ENCODE results near the gene ZNF292. TPM values are rescaled to one million over a fixed set of nuclear protein-coding genes. Genes with fewer than 3 reads are reported as not detected.
"Not testable (repeated sequence)": the region's sequence is repeated elsewhere in the genome, so short reads cannot be mapped to it uniquely, and the experiment has no call there.

The ZNF292 gene
- total RNA-seq, 1 donor from 2014 or later = 28.2 TPM

DNA sequence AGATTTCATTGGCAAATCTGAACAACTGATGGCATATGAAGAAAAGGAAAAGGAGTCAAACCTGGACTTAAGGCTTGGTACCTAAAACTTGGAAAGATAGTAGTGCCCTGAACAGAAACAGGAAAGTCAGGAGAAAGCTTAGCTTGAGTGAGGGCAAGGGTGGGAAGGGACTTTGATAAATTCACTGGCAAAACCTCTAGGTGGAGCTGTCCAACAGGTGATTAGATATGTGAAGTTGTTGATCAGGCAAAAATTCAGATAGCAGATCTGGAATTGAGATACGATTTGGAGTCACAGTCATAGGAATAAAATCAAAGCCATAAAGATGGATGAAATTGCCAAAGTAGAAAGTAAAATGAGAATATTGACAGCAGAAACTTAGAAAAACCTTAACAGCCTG lies 16.1 kb upstream of the ZNF292 start:
- intact Hi-C loops (cut with micrococcal nuclease) = loop anchor here (5.0 kb wide), 1 partner anchor 103 kb away; no protein-coding TSS in a partner anchor
- H3K9me3 ChIP-seq (replicated peaks) = no peaks in the 10 kb centered on the region
- no peaks in the 10 kb centered on the region for H3K4me1 ChIP-seq
- peaks cover 13% of the 10 kb centered on the region for H3K27me3 ChIP-seq (ENCODE audit: low read depth)
- TF ChIP-seq, protein P1, sequence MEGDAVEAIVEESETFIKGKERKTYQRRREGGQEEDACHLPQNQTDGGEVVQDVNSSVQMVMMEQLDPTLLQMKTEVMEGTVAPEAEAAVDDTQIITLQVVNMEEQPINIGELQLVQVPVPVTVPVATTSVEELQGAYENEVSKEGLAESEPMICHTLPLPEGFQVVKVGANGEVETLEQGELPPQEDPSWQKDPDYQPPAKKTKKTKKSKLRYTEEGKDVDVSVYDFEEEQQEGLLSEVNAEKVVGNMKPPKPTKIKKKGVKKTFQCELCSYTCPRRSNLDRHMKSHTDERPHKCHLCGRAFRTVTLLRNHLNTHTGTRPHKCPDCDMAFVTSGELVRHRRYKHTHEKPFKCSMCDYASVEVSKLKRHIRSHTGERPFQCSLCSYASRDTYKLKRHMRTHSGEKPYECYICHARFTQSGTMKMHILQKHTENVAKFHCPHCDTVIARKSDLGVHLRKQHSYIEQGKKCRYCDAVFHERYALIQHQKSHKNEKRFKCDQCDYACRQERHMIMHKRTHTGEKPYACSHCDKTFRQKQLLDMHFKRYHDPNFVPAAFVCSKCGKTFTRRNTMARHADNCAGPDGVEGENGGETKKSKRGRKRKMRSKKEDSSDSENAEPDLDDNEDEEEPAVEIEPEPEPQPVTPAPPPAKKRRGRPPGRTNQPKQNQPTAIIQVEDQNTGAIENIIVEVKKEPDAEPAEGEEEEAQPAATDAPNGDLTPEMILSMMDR (IDR thresholded peaks at IDR 0.05; ENCODE audit: borderline replicate concordance) = peak; percentile 75
- no peak overlapping the region for H3K27ac ChIP-seq (replicated peaks)
- DNase-seq = no peak
- H3K36me3 ChIP-seq = no peaks in the 10 kb centered on the region
- no peak overlapping the region for H3K4me3 ChIP-seq

DNA sequence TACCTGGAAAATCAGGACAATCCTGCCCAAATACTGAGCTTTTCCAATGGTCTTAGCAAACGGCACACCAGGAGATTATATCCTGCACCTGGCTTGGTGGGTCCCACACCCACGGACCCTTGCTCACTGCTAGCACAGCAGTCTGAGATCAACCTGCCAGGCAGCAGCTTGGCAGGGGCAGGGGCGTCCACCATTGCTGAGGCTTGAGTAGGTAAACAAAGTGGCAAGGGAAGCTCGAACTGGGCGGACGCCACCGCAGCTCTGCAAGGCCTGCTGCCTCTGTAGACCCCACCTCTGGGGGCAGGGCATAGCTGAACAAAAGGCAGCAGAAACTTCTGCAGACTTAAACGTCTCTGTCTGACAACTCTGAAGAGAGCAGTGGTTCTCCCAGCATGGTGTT lies 15.4 kb upstream of the ZNF292 start:
- H3K27ac ChIP-seq (replicated peaks); H3K4me3 ChIP-seq; H3K36me3 ChIP-seq; H3K4me1 ChIP-seq; H3K9me3 ChIP-seq (replicated peaks); DNase-seq: not testable (repeated sequence)
- intact Hi-C loops (cut with micrococcal nuclease) = loop anchor here (5.0 kb wide), 1 partner anchor 102 kb away; no protein-coding TSS in a partner anchor
- H3K27me3 ChIP-seq (ENCODE audit: low read depth) = peaks cover 13% of the 10 kb centered on the region

DNA sequence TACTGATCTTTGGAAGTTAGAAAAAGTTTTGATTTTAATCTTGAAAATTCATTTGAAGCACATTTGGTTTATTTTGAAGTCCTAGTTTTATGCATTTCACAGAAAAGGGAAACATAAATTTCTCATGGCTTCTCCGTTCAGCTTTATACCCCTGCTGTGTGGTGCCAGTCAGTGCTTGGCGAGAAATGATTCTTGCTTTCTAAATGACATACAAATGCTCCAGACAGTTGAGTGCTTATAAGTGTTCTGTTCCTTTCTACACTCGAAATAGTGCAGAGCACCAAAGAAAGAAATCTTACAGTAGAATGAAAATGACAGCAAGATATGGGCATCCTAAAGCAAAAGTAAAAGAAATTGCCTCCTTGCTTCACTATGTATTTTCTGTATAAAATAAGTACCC lies 9.0 kb upstream of the ZNF292 start:
- no peak overlapping the region for H3K27ac ChIP-seq (replicated peaks)

DNA sequence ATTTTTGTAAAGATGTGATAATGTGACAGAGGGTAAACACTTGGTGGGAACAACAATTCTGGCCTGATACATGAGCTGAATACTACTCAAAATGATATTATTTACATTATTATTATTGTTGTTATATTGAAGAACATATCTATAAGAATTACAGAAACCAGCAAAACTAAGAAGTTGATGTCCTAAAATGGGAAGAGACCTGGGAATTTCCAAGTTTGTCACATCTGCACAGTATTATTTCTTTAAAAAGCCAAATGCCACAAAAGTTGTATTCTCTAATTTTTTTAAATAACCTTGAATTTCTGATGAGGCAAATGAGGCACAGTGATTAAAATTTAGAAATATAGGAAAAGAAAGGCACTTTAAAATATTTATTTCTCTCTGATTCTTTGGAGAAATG lies 5.0 kb upstream of the ZNF292 start:
- H3K27ac ChIP-seq (replicated peaks) = no peak overlapping the region
- TF ChIP-seq, protein P1 (IDR thresholded peaks at IDR 0.05; ENCODE audit: borderline replicate concordance) = no peak
- H3K4me3 ChIP-seq = no peak overlapping the region
- H3K9me3 ChIP-seq (replicated peaks) = no peaks in the 10 kb centered on the region
- H3K4me1 ChIP-seq = peaks cover 42% of the 10 kb centered on the region
- no peaks in the 10 kb centered on the region for H3K36me3 ChIP-seq
- no peaks in the 10 kb centered on the region for H3K27me3 ChIP-seq (ENCODE audit: low read depth)
- intact Hi-C loops (cut with micrococcal nuclease) = loop anchor here (10.0 kb wide), 1 partner anchor 64 kb away; no protein-coding TSS in a partner anchor
- no peak for DNase-seq

More for the DNA sequence above, 9.0 kb upstream of the ZNF292 start:
- Histone ChIP-seq H3K4me3 (no peak overlapping the region), H3K27me3 (ENCODE audit: low read depth) (no peaks in the 10 kb centered on the region), H3K9me3 (replicated peaks) (no peaks in the 10 kb centered on the region), H3K36me3 (no peaks in the 10 kb centered on the region), H3K4me1 (peaks cover 4% of the 10 kb centered on the region)
- DNase-seq = no peak
- intact Hi-C loops (cut with micrococcal nuclease) = no loop called here
- TF ChIP-seq, protein P1 (IDR thresholded peaks at IDR 0.05; ENCODE audit: borderline replicate concordance) = no peak

DNA sequence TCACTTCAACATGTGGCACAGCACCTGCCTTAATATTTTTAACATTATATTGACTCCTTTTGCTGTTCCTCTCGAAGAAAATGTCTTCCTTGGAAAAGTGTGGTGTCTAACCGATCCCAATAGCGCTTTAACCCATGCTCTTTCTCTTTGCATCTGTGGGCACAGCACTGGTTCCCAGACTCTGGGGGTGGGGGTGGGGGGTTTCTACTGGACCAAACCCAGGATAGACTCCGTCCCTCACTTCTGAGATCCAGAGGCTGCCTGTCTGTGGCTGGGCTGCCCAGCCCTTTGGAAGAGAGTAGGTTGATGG lies 3.9 kb upstream of the ZNF292 start:
- no peaks in the 10 kb centered on the region for H3K36me3 ChIP-seq
- intact Hi-C loops (cut with micrococcal nuclease) = loop anchor here (10.0 kb wide), 1 partner anchor 63 kb away; no protein-coding TSS in a partner anchor
- peak overlapping the region; percentile 95 for H3K27ac ChIP-seq (replicated peaks)
- TF ChIP-seq, protein P1 (IDR thresholded peaks at IDR 0.05; ENCODE audit: borderline replicate concordance) = no peak
- H3K4me3 ChIP-seq = peak overlapping the region; percentile 79
- H3K4me1 ChIP-seq = peaks cover 52% of the 10 kb centered on the region
- DNase-seq = no peak
- H3K27me3 ChIP-seq (ENCODE audit: low read depth) = no peaks in the 10 kb centered on the region
- H3K9me3 ChIP-seq (replicated peaks) = no peaks in the 10 kb centered on the region

DNA sequence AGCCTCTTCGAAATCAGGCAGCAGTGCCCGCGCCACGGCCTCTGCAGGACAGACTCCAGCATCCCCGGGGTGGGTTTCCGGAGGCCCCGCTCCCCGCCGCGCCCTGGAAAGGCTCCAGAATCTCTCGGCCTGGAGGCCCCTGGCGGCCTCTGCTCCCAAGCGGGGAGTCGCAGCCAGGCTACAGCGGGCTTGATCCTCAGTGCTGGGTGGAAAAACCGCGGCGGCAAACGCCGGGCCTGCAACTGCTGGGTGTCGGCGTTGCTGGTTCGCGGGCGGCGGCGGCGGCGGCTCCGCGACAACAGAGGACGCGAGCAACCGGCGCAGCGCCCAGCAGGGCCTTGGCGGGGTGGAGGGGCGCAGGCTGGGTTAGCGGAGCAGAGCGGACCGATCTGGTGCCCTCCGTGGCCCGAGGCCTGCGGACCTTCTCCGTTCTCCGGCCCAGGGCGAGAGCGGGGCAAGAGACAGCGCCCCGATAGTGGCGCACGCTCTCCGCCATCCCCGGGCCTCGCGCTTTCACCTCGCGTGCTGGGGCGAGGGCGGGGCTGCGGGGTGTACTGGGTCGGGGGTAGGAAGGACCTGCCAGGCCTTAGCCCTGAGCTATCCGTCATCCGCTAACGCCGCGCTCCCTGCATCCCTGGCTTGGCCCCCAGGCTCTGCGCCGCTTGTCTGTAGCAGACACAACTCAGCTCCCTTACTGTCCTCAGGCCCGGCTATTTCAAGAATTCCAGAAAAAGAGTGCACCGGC lies 3.4 kb upstream of the ZNF292 start:
- peaks cover 57% of the 10 kb centered on the region for H3K4me1 ChIP-seq
- H3K36me3 ChIP-seq = no peaks in the 10 kb centered on the region
- no peaks in the 10 kb centered on the region for H3K9me3 ChIP-seq (replicated peaks)
- H3K4me3 ChIP-seq = peak overlapping the region; percentile 79
- H3K27me3 ChIP-seq (ENCODE audit: low read depth) = no peaks in the 10 kb centered on the region
- TF ChIP-seq, protein P1 (IDR thresholded peaks at IDR 0.05; ENCODE audit: borderline replicate concordance) = peak; percentile 38
- DNase-seq = peak; percentile 71
- peak overlapping the region; percentile 95 for H3K27ac ChIP-seq (replicated peaks)
- intact Hi-C loops (cut with micrococcal nuclease) = loop anchor here (10.0 kb wide), 1 partner anchor 63 kb away; no protein-coding TSS in a partner anchor
